Measurements from ENCODE around the gene MAB21L1.

MAB21L1 gene

DNA sequence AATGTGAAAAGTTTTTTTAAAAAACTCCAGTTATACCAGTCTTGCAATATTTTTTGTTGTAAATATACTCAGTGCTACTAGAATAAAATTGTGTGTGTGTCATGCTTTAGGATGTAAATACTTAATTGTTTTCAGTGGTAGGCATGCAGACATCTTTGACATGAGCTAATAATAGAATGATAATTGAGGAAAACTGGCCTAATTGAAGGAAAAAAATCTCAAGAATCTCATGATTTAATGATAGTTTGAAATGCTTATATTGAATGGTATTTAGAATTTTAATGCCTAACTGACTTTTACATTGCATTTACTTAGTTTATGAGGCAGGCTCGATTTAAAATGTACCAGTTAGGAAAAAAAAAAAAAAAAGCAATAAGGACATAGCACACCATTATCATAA lies 3.2 kb upstream of the MAB21L1 start:
- no peak for TF ChIP-seq EZH2 (IDR thresholded peaks at IDR 0.05; ENCODE audit: borderline replicate concordance, low read length)
- TF ChIP-seq, protein P1, sequence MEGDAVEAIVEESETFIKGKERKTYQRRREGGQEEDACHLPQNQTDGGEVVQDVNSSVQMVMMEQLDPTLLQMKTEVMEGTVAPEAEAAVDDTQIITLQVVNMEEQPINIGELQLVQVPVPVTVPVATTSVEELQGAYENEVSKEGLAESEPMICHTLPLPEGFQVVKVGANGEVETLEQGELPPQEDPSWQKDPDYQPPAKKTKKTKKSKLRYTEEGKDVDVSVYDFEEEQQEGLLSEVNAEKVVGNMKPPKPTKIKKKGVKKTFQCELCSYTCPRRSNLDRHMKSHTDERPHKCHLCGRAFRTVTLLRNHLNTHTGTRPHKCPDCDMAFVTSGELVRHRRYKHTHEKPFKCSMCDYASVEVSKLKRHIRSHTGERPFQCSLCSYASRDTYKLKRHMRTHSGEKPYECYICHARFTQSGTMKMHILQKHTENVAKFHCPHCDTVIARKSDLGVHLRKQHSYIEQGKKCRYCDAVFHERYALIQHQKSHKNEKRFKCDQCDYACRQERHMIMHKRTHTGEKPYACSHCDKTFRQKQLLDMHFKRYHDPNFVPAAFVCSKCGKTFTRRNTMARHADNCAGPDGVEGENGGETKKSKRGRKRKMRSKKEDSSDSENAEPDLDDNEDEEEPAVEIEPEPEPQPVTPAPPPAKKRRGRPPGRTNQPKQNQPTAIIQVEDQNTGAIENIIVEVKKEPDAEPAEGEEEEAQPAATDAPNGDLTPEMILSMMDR (IDR thresholded peaks at IDR 0.05; ENCODE audit: low read length): no peak
- Histone ChIP-seq H3K4me1 (ENCODE audit: insufficient read depth, low read length, severe bottlenecking) (peaks cover 51% of the 10 kb centered on the region), H3K9me2 (ENCODE audit: low read depth, low read length) (no peaks in the 10 kb centered on the region), H3K4me3 (ENCODE audit: low read depth, low read length, poor library complexity, severe bottlenecking) (peak overlapping the region; percentile 88), H3K36me3 (ENCODE audit: insufficient read depth, low read length) (no peaks in the 10 kb centered on the region), H3K27ac (ENCODE audit: low read depth, low read length, poor library complexity, severe bottlenecking) (peak overlapping the region; percentile 91), H3K4me2 (ENCODE audit: low read length) (peak overlapping the region; percentile 96), H4K20me1 (ENCODE audit: insufficient read depth, low read length) (no peaks in the 10 kb centered on the region), H3F3A (ENCODE audit: insufficient read depth, low read length) (no peaks in the 10 kb centered on the region), H3K9me3 (ENCODE audit: low read length) (no peaks in the 10 kb centered on the region), H3K9ac (ENCODE audit: low read length) (no peak overlapping the region), H3K27me3 (ENCODE audit: insufficient read depth, low read length) (no peaks in the 10 kb centered on the region), H2AFZ (ENCODE audit: low read length) (no peak overlapping the region), H3K79me2 (ENCODE audit: insufficient read depth, low read length) (peaks cover 3% of the 10 kb centered on the region)

DNA sequence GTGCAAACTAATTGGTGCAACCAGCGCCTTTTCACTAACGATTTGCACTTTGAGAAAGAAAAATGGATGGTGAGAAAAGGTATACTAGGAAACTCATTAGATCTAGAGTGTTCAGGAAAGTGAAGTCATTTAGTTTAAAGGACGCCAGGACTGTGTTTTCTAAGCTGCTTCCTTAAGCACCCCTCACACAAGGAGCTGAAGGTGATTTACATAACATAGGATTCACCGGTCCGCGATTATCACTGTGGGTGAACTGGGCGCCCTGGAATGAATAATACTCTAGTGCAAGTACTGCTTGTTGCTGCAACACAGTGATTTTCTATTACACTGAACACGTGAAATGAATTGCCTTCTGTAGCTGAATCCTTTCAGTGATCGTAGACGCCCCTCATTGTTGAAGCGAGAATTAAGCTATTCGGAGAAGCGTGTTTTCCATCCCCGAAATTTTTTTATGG lies 2.6 kb upstream of the MAB21L1 start:
- H3K36me3 ChIP-seq (ENCODE audit: insufficient read depth, low read length): no peaks in the 10 kb centered on the region
- no peaks in the 10 kb centered on the region for H3K9me3 ChIP-seq (ENCODE audit: low read length)
- H3K4me1 ChIP-seq (ENCODE audit: insufficient read depth, low read length, severe bottlenecking): peaks cover 46% of the 10 kb centered on the region
- no peaks in the 10 kb centered on the region for H4K20me1 ChIP-seq (ENCODE audit: insufficient read depth, low read length)
- no peaks in the 10 kb centered on the region for H3K9me2 ChIP-seq (ENCODE audit: low read depth, low read length)
- peak overlapping the region; percentile 91 for H3K9ac ChIP-seq (ENCODE audit: low read length)
- H3K27me3 ChIP-seq (ENCODE audit: insufficient read depth, low read length): no peaks in the 10 kb centered on the region
- TF ChIP-seq EZH2 (IDR thresholded peaks at IDR 0.05; ENCODE audit: borderline replicate concordance, low read length): no peak
- TF ChIP-seq, protein P1 (IDR thresholded peaks at IDR 0.05; ENCODE audit: low read length): no peak
- H3K4me2 ChIP-seq (ENCODE audit: low read length): peak overlapping the region; percentile 96
- peak overlapping the region; percentile 91 for H3K27ac ChIP-seq (ENCODE audit: low read depth, low read length, poor library complexity, severe bottlenecking)
- H2AFZ ChIP-seq (ENCODE audit: low read length): no peak overlapping the region
- H3K4me3 ChIP-seq (ENCODE audit: low read depth, low read length, poor library complexity, severe bottlenecking): peak overlapping the region; percentile 88
- H3K79me2 ChIP-seq (ENCODE audit: insufficient read depth, low read length): peaks cover 9% of the 10 kb centered on the region
- H3F3A ChIP-seq (ENCODE audit: insufficient read depth, low read length): no peaks in the 10 kb centered on the region

DNA sequence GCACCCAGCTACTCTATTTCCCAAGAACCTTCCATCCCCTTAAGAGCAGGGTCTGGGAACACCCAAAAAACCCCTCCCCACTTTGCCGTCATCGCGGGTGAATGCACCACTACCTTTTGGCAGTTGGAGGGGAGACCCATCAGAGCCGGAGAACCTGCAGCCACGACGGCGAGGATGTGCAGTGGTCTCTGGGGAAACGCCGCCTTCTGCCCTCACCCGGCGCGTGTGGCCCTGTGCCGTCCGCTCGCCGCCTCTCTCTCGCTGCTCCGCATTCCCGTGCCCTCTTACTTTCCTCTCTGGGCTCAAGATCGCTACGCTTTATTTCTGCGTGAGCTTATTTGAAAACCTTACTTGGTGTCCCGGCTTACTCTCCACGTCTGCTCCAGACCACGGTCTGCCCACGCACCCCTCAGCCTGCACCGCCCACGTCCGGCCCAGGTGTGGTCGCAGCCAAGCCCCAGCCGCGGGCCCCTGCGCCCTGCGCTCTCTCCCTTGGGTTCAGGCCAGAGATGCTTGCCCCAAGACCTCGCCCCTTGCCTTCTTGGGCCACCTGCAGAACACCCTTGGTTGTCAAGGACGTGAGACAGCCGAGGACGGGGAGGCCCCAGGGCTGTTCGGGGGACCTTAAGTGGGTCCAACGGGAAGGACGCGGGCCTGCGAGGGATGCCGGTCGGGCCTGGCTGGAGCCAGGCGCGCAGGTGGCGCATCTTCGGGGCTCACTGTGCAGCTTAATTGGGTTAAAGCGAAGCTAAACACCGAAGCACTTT lies 2.0 kb upstream of the MAB21L1 start:
- peak overlapping the region; percentile 91 for H3K27ac ChIP-seq (ENCODE audit: low read depth, low read length, poor library complexity, severe bottlenecking)
- peaks cover 13% of the 10 kb centered on the region for H3K79me2 ChIP-seq (ENCODE audit: insufficient read depth, low read length)
- no peaks in the 10 kb centered on the region for H3K9me3 ChIP-seq (ENCODE audit: low read length)
- no peak overlapping the region for H2AFZ ChIP-seq (ENCODE audit: low read length)
- peak overlapping the region; percentile 96 for H3K4me2 ChIP-seq (ENCODE audit: low read length)
- H3K27me3 ChIP-seq (ENCODE audit: insufficient read depth, low read length): no peaks in the 10 kb centered on the region
- no peaks in the 10 kb centered on the region for H4K20me1 ChIP-seq (ENCODE audit: insufficient read depth, low read length)
- peaks cover 44% of the 10 kb centered on the region for H3K4me1 ChIP-seq (ENCODE audit: insufficient read depth, low read length, severe bottlenecking)
- no peaks in the 10 kb centered on the region for H3K36me3 ChIP-seq (ENCODE audit: insufficient read depth, low read length)
- no peak for TF ChIP-seq EZH2 (IDR thresholded peaks at IDR 0.05; ENCODE audit: borderline replicate concordance, low read length)
- TF ChIP-seq, protein P1 (IDR thresholded peaks at IDR 0.05; ENCODE audit: low read length): no peak
- H3K4me3 ChIP-seq (ENCODE audit: low read depth, low read length, poor library complexity, severe bottlenecking): peak overlapping the region; percentile 88
- peak overlapping the region; percentile 91 for H3K9ac ChIP-seq (ENCODE audit: low read length)
- no peaks in the 10 kb centered on the region for H3F3A ChIP-seq (ENCODE audit: insufficient read depth, low read length)
- H3K9me2 ChIP-seq (ENCODE audit: low read depth, low read length): no peaks in the 10 kb centered on the region

Measured in OCI-LY1 (cell line).